K562 (cell line): ENCODE data around the gene CEP89. TPM values are rescaled to one million over a fixed set of nuclear protein-coding genes. Genes with fewer than 3 reads are reported as not detected.

Experiments used
- CREB3 ChIP-seq: fragments of 450-650 bp; conservative IDR thresholded peaks from 2 replicates; pipeline ENCODE4 v1.6.1; 2016; ENCODE audit warnings: missing genetic modification characterization, low read depth, mild to moderate bottlenecking, missing compliant biosample characterization, moderate library complexity
- CREM ChIP-seq: IDR thresholded peaks from 2 replicates; pipeline ENCODE4 v1.6.1; 2014; ENCODE audit warnings: antibody characterized with exemption, low read depth
- E4F1 ChIP-seq: fragments of 250-450 bp; sonication (Bioruptor Pico); IDR thresholded peaks from 2 replicates; pipeline ENCODE4 v1.5.0; 2021; ENCODE audit warnings: mild to moderate bottlenecking, borderline replicate concordance
- MECOM ChIP-seq: fragments of 250-450 bp; sonication (Bioruptor Pico); IDR thresholded peaks from 2 replicates; pipeline ENCODE4 v1.8.0; 2022; ENCODE audit warnings: inconsistent platforms
- PRDM10 ChIP-seq: fragments of 450-650 bp; IDR thresholded peaks from 2 replicates; pipeline ENCODE4 v1.6.1; 2018; ENCODE audit not compliant: partially characterized antibody
- UBTF ChIP-seq, 2 experiments: IDR thresholded peaks; 2 replicates each; pipeline ENCODE4 v1.6.1; 2012; ENCODE audit warnings: improper control_type of control experiment in 2 of 2, low read depth in 2 of 2, low read length in 2 of 2, borderline replicate concordance in 1 of 2
- polyA plus RNA-seq, 8 experiments: library from polyadenylated mRNA; depleted of rRNA in 4 of 8; stranded (reverse) in 5 of 8; unstranded in 3 of 8; fragments of >200 nt; fragmentation: Nextera tagmentation in 2 of 8; fragmentation: Illumina TruSeq in 1 of 8; extraction: Ambion mirVana in 2 of 8; extraction: Trizol in 1 of 8; gene quantifications; 2 replicates each; pipeline versions ENCODE4 v1.2.1 to v1.2.3, GENCODE V29; 2011 to 2014; ENCODE audit warnings: inconsistent platforms in 1 of 8, missing spikeins in 1 of 8
- total RNA-seq, 7 experiments: library from RNA; depleted of rRNA in 6 of 7; stranded (reverse); fragments of >200 nt in 6 of 7; fragmentation: Illumina TruSeq in 2 of 7; extraction: Trizol in 2 of 7; gene quantifications; 2 replicates each; pipeline versions ENCODE4 v1.2.1 to v1.2.3, GENCODE V29; 2011 to 2021; ENCODE audit warnings: low replicate concordance in 1 of 7

Gene CEP89
- total and polyA plus RNA-seq, 9 of the 15 experiments (the other 6 are each of a cell fraction or from before 2014, with no cell fraction given) = 5.5 to 15.0 (median 7.2) TPM

DNA sequence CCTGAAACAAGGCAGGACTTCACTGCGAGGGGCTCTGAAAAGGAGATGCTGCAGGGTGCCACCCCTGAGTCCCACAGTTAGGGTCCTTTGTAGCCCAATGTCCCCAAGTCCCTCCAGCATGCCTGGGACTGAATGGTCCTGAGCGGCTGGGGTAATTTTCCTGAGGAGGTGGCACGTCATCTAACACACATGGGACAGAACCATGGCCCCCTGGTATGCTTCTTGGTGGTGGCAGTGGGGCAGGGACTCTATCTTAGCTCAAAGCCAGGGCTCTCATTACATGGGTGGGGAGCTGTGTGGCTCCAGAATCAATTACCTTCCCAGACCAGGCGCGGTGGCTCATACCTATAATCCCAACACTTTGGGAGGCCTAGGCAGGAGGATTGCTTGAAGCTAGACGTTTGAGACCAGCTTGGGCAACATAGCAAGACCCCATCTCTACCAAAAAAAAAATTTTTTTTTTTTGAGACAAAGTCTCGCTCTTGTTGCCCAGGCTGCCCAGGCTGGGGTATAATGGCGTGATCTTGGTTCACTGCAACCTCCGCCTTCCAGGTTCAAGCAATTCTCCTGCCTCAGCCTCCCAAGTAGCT lies 94.3 kb downstream of the CEP89 start (continued):
- TF ChIP-seq CREB3 (tag) = no peak
- no peak for TF ChIP-seq PRDM10
- TF ChIP-seq E4F1 (CRISPR knock-in tag) = no peak
- no peak for TF ChIP-seq UBTF (IDR thresholded peaks at IDR 0.05; ENCODE audit: borderline replicate concordance in 1 of 2, low read depth in 2 of 2, low read length in 2 of 2)
- no peak for TF ChIP-seq CREM
- TF ChIP-seq MECOM (CRISPR knock-in tag) = no peak
